Measurements from ENCODE around the gene SNPH.

SNPH gene

DNA sequence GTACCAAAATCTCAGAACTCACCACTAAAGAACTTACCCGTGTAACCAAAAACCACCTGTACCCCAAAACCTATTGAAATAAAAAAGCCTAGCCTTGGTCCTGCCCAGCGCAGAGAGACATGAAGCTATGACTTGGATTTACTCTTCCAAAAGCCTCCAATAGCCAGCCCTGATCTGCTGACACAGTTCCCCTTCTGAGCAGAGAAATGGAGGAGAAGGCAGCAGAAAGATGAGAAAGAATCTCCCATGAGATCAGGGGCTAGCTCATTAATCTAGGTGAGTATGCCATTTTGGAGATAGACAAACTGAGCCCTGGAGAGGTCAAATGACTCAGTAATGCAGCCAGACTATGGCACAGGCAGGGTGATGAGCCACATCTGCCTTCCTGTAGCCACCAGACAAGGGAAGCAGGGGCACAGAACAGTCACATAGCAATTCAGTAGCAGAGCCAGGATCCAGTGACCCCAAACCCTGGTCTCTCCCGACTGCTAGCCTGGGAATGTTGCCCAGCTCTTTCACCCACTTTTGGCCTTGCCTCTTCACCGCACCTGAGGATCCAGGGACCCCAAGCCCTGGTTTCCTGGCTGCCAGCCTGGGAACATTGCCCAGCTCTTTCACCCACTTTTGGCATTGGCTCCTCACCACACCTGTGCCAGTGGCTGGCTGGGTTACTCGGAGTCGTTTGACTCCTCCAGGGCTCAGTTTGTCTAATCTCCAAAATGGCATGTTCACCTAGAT is 70.0 kb downstream of the SNPH start:
- no peak for DNase-seq (ENCODE audit: low read depth)
- TF ChIP-seq, protein P1, sequence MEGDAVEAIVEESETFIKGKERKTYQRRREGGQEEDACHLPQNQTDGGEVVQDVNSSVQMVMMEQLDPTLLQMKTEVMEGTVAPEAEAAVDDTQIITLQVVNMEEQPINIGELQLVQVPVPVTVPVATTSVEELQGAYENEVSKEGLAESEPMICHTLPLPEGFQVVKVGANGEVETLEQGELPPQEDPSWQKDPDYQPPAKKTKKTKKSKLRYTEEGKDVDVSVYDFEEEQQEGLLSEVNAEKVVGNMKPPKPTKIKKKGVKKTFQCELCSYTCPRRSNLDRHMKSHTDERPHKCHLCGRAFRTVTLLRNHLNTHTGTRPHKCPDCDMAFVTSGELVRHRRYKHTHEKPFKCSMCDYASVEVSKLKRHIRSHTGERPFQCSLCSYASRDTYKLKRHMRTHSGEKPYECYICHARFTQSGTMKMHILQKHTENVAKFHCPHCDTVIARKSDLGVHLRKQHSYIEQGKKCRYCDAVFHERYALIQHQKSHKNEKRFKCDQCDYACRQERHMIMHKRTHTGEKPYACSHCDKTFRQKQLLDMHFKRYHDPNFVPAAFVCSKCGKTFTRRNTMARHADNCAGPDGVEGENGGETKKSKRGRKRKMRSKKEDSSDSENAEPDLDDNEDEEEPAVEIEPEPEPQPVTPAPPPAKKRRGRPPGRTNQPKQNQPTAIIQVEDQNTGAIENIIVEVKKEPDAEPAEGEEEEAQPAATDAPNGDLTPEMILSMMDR (IDR thresholded peaks at IDR 0.05; ENCODE audit: control insufficient read depth, insufficient read depth, low read depth, low read length, missing control alignments): no peak
- H3K4me3 ChIP-seq (ENCODE audit: control insufficient read depth, low read depth, low read length): no peak overlapping the region

DNA sequence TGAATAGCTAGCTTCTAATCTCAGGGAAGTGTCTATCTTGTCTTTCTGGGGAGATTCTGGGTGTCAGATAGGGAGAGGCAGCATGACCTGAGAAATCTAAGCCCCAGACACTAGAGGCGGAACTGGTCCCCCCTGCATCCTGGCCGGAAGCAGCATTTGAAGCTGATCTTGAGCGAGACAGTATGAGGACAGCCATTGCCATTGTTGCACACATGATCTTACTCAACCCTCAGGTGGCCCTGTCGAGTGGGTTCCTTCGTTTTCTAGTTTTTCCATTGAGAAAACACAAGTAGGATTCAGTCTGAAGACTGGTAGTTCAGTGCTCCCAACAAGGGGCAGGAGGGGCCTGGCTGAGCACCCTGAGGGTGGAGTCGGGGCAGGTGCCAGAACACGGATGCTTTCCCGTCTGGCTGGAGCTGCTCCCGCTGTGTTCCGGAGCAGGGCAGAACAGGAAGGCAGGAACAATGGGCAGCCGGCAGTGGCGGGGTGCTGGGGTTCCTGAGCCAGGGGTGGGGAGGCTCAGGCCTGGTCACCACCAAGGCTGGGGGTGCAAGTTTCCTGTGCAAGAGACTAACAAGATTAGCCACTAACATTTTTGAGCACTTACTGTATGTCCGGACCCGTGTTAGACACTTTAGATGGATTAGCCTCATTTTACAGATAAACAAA is 70.7 kb downstream of the SNPH start:
- no peak overlapping the region for H3K4me3 ChIP-seq (ENCODE audit: control insufficient read depth, low read depth, low read length)
- TF ChIP-seq, protein P1 (IDR thresholded peaks at IDR 0.05; ENCODE audit: control insufficient read depth, insufficient read depth, low read depth, low read length, missing control alignments): no peak
- no peak for DNase-seq (ENCODE audit: low read depth)

GRCh38 chr20:1337441-1337840 is 71.3 kb downstream of the SNPH start:
- TF ChIP-seq, protein P1 (IDR thresholded peaks at IDR 0.05; ENCODE audit: control insufficient read depth, insufficient read depth, low read depth, low read length, missing control alignments): no peak
- no peak overlapping the region for H3K4me3 ChIP-seq (ENCODE audit: control insufficient read depth, low read depth, low read length)
- no peak for DNase-seq (ENCODE audit: low read depth)

GRCh38 chr20:1338096-1338495 is 72.0 kb downstream of the SNPH start:
- DNase-seq (ENCODE audit: low read depth): no peak
- no peak overlapping the region for H3K4me3 ChIP-seq (ENCODE audit: control insufficient read depth, low read depth, low read length)
- TF ChIP-seq, protein P1 (IDR thresholded peaks at IDR 0.05; ENCODE audit: control insufficient read depth, insufficient read depth, low read depth, low read length, missing control alignments): no peak

DNA sequence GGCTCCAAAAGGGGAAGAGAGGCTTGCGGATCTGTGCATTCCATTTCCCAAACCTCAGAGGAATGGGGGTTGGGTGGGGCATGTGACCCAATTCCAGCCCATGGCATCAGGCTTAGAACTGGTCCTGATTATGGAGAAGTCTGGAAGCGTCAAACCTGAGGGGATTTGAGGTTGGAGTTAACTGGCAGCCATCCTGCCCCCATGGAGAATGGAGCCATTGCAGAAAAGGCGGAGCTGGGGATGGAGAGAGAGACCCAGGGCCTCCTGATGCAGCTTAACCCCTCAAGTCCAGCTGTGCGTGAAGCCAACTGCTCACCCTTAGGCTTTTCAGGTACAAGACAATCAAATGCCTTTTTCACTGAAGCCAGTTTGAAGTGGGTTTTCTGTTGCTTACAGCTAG is 72.7 kb downstream of the SNPH start:
- DNase-seq (ENCODE audit: low read depth): no peak
- TF ChIP-seq, protein P1 (IDR thresholded peaks at IDR 0.05; ENCODE audit: control insufficient read depth, insufficient read depth, low read depth, low read length, missing control alignments): no peak

GRCh38 chr20:1341561-1342265 is 75.6 kb downstream of the SNPH start:
- TF ChIP-seq, protein P1 (IDR thresholded peaks at IDR 0.05; ENCODE audit: control insufficient read depth, insufficient read depth, low read depth, low read length, missing control alignments): no peak
- no peak overlapping the region for H3K4me3 ChIP-seq (ENCODE audit: control insufficient read depth, low read depth, low read length)
- DNase-seq (ENCODE audit: low read depth): no peak

More for the DNA sequence above, 72.7 kb downstream of the SNPH start:
- H3K4me3 ChIP-seq (ENCODE audit: control insufficient read depth, low read depth, low read length): no peak overlapping the region

Measured in AG09309 (cell line).